H7 (cell line): ENCODE measurements around the gene KCNMA1. TPM values are rescaled to one million over a fixed set of nuclear protein-coding genes. Genes with fewer than 3 reads are reported as not detected.

ENCODE experiments used
- DNase-seq: peaks from one replicate; pipeline ENCODE4 v3.0.0; 2012
- H3K27me3 ChIP-seq: 2 replicates; pipeline ENCODE4 v1.6.0; 2011; ENCODE audit warnings: mild to moderate bottlenecking, low read length; ENCODE audit not compliant: control insufficient read depth, insufficient read depth
- H3K36me3 ChIP-seq: replicated peaks from 2 replicates; pipeline ENCODE4 v1.5.1; 2011; ENCODE audit warnings: low read length; ENCODE audit not compliant: control insufficient read depth, insufficient read depth
- H3K4me3 ChIP-seq: 2 replicates; pipeline ENCODE4 v1.5.1; 2011; ENCODE audit warnings: low read depth, mild to moderate bottlenecking, control low read depth, low read length, moderate library complexity; ENCODE audit not compliant: insufficient read depth
- total RNA-seq: library from RNA; depleted of rRNA; stranded (reverse); fragments of >200 nt; shearing (Covaris generic); gene quantifications from 2 replicates; pipeline ENCODE4 v1.2.3, GENCODE V29; 2014

KCNMA1 gene
- total RNA-seq, 1 experiment from 2014 or later, result 0.94 TPM

- Histone ChIP-seq H3K27me3 (no peaks in the 10 kb centered on the region), H3K4me3 (no peak overlapping the region), H3K36me3 (no peaks in the 10 kb centered on the region)
- no peak for DNase-seq
These were observed 448.1 kb downstream of the KCNMA1 start for GRCh38 chr10:77189520-77189919.

- no peaks in the 10 kb centered on the region for H3K36me3 ChIP-seq
- DNase-seq, result no peak
- no peak overlapping the region for H3K4me3 ChIP-seq
- no peaks in the 10 kb centered on the region for H3K27me3 ChIP-seq
These were observed 448.5 kb downstream of the KCNMA1 start for GRCh38 chr10:77189075-77189474.

DNA sequence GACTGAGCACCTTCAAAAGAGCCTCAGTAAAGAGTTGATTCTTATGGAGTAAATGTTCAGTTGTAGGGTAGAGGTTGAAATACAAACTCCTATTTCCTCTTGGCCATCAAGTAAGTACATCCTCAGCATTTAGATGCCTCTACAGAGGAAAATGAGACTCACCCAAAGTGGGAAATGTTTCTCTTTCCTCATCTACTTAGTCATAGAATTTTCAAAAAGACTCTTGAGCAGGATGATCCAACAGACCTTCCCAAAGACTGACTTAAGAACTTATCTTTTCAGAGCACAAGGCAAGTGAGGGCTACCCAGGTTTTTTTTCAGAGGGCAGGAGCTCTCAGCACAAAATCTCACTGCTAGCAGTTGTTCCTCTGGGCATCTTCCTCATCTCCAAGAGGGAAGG, 449.1 kb downstream of the KCNMA1 start:
- Histone ChIP-seq H3K36me3 (no peaks in the 10 kb centered on the region), H3K27me3 (no peaks in the 10 kb centered on the region), H3K4me3 (no peak overlapping the region)
- no peak for DNase-seq

- Histone ChIP-seq H3K27me3 (no peaks in the 10 kb centered on the region), H3K4me3 (no peak overlapping the region), H3K36me3 (no peaks in the 10 kb centered on the region)
- no peak for DNase-seq
These were observed 449.6 kb downstream of the KCNMA1 start for GRCh38 chr10:77188000-77188395.

DNA sequence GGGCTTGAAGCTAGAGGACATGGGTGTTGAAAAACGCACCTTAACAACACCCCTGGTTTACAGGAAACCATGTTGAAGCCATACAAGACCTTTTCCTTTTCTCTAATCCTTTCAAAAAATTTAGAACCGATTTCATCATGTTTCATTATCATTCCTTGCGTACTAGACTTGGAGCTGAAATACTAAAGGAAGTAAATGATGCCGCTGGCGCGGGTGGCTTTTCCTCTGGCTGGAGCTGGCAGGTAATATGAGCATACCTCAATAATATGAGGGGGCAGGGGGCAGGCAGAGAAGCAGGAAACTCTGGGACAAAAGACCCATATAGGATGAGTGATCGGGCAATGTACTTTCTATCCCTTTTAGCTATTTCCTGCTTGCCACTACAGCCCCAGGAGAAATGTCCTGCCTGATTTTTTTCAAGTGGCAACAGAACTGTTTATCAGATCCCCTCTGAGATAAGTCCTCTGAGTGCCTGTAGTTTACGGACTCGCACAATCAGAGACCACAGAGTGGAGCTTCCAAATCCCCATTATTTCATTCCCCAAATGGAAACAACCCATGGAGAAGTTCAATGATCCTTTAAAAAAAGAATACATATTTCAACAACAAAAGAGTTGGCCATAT, 450.1 kb downstream of the KCNMA1 start:
- Histone ChIP-seq H3K27me3 (no peaks in the 10 kb centered on the region), H3K36me3 (no peaks in the 10 kb centered on the region), H3K4me3 (no peak overlapping the region)
- no peak for DNase-seq

DNA sequence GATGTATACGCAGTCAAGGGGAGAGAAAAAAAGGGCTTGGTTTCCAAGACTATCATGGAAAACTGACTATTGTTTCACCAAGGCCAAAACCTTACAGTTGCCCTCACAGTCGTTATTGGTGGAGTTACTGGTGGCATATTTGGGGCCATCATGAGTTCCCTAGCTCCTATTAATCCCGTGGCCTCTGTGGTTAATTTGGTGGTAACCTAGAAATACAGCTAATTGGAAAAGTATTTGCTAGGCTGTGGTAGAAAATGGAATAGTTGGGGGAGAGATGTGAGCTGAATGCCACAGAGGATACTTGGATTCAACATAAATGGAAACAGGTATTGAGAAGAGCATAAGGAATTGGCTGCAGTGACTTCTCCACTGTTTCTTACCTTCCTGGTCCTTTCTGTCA, 450.7 kb downstream of the KCNMA1 start:
- Histone ChIP-seq H3K27me3 (no peaks in the 10 kb centered on the region), H3K4me3 (no peak overlapping the region), H3K36me3 (no peaks in the 10 kb centered on the region)
- DNase-seq, result no peak

- no peak for DNase-seq
- H3K36me3 ChIP-seq, result no peaks in the 10 kb centered on the region
- no peaks in the 10 kb centered on the region for H3K27me3 ChIP-seq
- H3K4me3 ChIP-seq, result no peak overlapping the region
These were observed 451.9 kb downstream of the KCNMA1 start for GRCh38 chr10:77185696-77186095.

DNA sequence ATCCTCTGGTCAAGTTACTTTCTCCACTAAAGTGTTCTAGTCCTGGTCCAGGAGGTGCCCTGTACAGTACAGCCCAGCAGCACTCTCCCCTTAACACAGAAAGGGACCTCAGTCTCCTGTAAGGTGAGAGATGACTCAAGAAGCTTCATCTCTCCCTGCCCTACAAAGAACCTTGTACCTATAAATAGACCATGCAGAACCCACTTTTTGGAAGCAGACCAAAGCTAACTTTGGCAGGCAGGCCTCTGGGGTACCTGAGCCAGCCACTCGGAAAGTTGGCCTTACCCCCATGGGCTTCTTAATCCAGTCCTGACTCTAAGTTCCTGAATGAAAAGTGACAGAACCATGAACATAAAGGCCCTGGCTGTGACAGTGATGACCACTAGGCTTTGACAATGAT, 454.8 kb downstream of the KCNMA1 start:
- Histone ChIP-seq H3K27me3 (no peaks in the 10 kb centered on the region), H3K36me3 (no peaks in the 10 kb centered on the region), H3K4me3 (no peak overlapping the region)
- DNase-seq, result no peak

DNA sequence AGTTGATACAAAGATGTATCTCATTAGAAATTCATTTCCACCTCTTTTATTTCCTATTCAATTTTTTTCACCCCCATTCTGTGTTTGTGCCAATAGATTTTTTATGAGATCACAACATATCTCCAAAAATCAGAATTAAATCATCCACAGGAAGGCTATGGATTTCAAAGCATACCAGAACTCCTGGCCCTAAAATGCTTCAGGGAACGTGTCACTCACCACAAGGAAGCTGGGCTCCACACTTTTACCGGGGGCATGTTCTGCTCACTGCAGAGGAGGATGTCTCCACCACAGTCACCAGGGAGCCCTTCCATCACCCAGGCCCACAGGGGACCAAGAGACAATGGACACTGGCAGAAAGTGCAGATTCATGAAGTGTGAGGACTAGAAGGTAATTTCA, 456.8 kb downstream of the KCNMA1 start:
- Histone ChIP-seq H3K27me3 (no peaks in the 10 kb centered on the region), H3K4me3 (no peak overlapping the region), H3K36me3 (no peaks in the 10 kb centered on the region)
- DNase-seq, result no peak

DNA sequence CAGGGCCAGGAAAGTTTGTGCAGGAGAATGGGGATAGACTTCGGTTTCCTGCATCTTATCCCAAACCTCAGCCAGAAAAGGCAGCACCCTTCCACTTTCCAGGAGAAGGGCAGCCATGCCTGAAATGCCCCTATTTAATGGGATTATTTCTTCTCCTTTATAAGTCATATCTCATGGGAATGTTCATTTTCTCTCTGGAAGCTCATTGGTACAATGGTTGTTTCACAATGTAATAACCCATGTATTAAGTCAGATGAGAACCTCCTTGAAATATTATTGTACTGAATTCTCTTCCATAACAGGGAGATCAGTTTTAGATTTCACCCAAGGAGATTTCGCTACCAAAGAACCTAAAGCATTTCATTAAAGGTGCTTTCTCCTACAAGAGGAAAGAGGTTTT, 457.5 kb downstream of the KCNMA1 start:
- DNase-seq, result no peak
- H3K27me3 ChIP-seq, result no peaks in the 10 kb centered on the region
- H3K36me3 ChIP-seq, result no peaks in the 10 kb centered on the region
- H3K4me3 ChIP-seq, result no peak overlapping the region

DNA sequence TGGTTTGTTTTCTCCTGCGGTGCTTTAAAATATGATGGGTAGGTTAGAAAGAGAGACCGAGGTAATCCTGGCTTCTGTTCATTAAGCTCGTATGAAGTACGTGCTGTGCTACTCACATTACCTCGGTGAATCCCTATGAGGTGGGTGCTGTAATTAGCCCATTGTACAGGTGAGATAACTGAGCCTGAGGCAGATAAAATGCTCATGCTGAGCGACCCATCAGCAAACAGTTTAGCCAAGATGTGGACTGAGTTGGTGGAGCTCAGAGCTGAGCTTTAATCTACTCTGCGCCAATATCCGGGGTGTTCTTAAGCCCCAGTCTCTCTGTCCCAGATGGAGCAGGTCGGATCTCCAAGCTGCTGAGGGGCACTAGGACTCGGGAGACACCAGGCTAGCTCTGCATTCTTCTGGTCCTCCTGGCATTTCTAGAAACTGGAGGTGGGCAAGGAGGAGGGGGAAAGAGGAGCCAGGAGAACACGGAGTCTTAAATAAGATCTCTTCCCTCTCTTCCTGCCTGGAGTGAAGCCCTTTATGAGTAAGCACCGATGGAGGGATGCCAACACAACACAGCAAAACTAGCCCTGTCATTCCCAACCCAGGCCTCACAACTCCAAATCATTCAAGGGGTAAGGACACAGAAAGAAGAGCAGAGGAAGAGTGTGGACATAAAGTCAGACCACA, 458.5 kb downstream of the KCNMA1 start:
- H3K36me3 ChIP-seq, result no peaks in the 10 kb centered on the region
- DNase-seq, result peak; percentile 7
- no peak overlapping the region for H3K4me3 ChIP-seq
- no peaks in the 10 kb centered on the region for H3K27me3 ChIP-seq

GRCh38 chr10:77177589-77177988, 460.0 kb downstream of the KCNMA1 start:
- no peaks in the 10 kb centered on the region for H3K27me3 ChIP-seq
- no peaks in the 10 kb centered on the region for H3K36me3 ChIP-seq
- no peak for DNase-seq
- no peak overlapping the region for H3K4me3 ChIP-seq

DNA sequence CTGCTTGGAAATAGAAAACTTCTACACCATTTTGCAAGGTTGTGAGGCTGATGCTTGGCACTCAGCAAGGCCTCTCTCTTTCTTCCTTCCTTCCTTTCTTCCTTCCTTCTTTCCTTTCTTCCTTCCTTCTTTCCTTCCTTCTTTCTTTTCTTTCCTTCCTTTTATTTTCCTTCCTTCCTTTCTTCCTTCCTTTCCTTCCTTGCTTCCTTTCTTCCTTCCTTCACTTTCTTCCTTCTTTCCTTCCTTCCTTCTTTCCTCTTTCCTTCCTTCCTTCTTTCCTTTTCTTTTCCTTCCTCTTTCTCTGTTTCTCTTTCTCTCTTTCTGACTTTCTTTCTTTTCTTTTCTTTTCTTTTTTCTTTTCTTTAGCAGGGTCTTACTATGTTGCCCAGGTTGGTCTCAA, 460.4 kb downstream of the KCNMA1 start:
- no peak for DNase-seq
- Histone ChIP-seq H3K36me3 (no peaks in the 10 kb centered on the region), H3K27me3 (no peaks in the 10 kb centered on the region), H3K4me3 (no peak overlapping the region)

DNA sequence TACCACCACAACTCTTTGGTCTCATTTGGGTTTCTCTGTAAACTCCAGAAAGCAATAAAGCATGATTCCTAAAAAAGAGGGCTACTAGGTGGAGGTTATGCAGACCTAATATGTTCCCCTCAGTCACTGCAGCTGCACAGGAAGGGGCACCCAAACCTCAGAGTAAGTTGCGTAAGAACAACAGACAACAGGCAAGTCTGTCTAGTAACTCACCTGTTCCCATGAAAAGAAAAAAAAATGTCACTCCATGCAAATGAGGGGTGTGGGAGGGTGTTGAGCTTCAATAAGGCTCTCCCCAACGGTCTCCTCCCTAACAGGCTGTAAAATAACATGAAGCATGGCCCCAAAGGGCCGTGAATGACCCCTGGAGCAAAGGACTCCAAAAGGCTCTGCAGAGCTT, 461.4 kb downstream of the KCNMA1 start:
- Histone ChIP-seq H3K27me3 (no peaks in the 10 kb centered on the region), H3K4me3 (no peak overlapping the region), H3K36me3 (no peaks in the 10 kb centered on the region)
- no peak for DNase-seq

DNA sequence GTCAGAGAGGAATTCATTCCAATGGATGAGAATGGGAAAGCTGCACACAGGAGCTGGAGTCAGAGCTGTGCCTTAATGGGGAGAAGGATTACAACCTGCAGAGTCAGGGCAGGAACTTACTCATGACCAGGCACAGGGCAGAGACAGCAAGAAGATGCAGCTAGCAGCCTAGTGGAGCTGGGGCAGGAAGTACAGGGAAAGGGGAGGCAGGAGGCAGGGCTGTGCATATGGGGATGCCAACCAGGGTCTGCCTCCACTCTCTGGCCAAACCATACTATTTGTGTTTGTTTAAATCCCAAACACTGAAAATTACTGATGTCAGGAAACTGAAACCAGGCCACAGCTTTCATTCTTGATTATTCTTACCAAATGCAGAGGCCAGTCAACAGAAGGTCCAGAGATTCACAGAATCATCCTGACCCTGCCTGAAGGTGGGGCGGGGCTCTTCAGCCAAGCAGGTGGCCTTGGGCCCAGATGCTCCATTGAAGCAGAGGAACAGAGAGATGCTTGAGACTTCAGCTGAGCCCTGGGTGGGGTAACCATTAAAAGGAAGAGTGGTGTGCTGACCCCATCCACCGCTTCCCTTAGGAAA, 461.9 kb downstream of the KCNMA1 start:
- no peaks in the 10 kb centered on the region for H3K27me3 ChIP-seq
- no peak for DNase-seq
- H3K36me3 ChIP-seq, result no peaks in the 10 kb centered on the region
- H3K4me3 ChIP-seq, result no peak overlapping the region
